8988T (cell line): ENCODE data around the gene CFAP298.
"Not testable (repeated sequence)": the region's sequence is repeated elsewhere in the genome, so short reads cannot be mapped to it uniquely, and the experiment has no call there.

ENCODE experiments used
- DNase-seq: peaks from one replicate; pipeline ENCODE4 v3.0.0; 2011

CFAP298 gene

GRCh38 chr21:32612075-32612998, at the start of gene CFAP298:
CFAP298 (minus strand) TSS chr21:32612377; CDS start chr21:32612243, 134 bp downstream.
- DNase-seq: peak; percentile 40

GRCh38 chr21:32661026-32661782, 49.0 kb upstream of the CFAP298 start:
- DNase-seq: not testable (repeated sequence)

GRCh38 chr21:32658524-32658923, 46.3 kb upstream of the CFAP298 start:
- DNase-seq: no peak

GRCh38 chr21:32653326-32653901, 41.2 kb upstream of the CFAP298 start:
- DNase-seq: no peak

- DNase-seq: no peak
Measured at GRCh38 chr21:32648165-32648564, 36.0 kb upstream of the CFAP298 start.

GRCh38 chr21:32645261-32646182, 33.3 kb upstream of the CFAP298 start:
- no peak for DNase-seq

GRCh38 chr21:32641710-32642698, 29.8 kb upstream of the CFAP298 start:
- no peak for DNase-seq

- no peak for DNase-seq
Measured at GRCh38 chr21:32626621-32627196, 14.5 kb upstream of the CFAP298 start.

- not testable (repeated sequence) for DNase-seq
Measured at GRCh38 chr21:32618218-32618617, 6.0 kb upstream of the CFAP298 start.

- no peak for DNase-seq
Measured at GRCh38 chr21:32613436-32614043, 1.4 kb upstream of the CFAP298 start.

GRCh38 chr21:32612999-32613337, 791 bp upstream of the CFAP298 start:
- no peak for DNase-seq

- DNase-seq: no peak
Measured at GRCh38 chr21:32611471-32611997, 643 bp downstream of the CFAP298 start.

GRCh38 chr21:32610940-32611339, 1.2 kb downstream of the CFAP298 start:
- not testable (repeated sequence) for DNase-seq

GRCh38 chr21:32608851-32609250, 3.3 kb downstream of the CFAP298 start:
- DNase-seq: no peak

GRCh38 chr21:32605469-32605868, 6.7 kb downstream of the CFAP298 start:
- no peak for DNase-seq

GRCh38 chr21:32604464-32604863, 7.7 kb downstream of the CFAP298 start:
- no peak for DNase-seq

- no peak for DNase-seq
Measured at GRCh38 chr21:32603131-32603530, 9.0 kb downstream of the CFAP298 start.

- DNase-seq: no peak
Measured at GRCh38 chr21:32602099-32602498, 10.1 kb downstream of the CFAP298 start.

- DNase-seq: no peak
Measured at GRCh38 chr21:32599526-32599925, 12.7 kb downstream of the CFAP298 start.

GRCh38 chr21:32599091-32599490, 13.1 kb downstream of the CFAP298 start:
- no peak for DNase-seq
